Measurements from ENCODE around the gene CAMK2D. TPM values are rescaled to one million over a fixed set of nuclear protein-coding genes. Genes with fewer than 3 reads are reported as not detected.

CAMK2D gene
- total RNA-seq, 4 donors from 2014 or later = 48.2 to 66.2 (median 51.2) TPM

- intact Hi-C loops (cut with DNase I) = no loop called here
- WGBS = 42% methylated on average over 1 of the region's 1 CpG
- Histone ChIP-seq H3K27ac (replicated peaks in 1 of 4) (peak overlapping the region in 1 of 4 donors; percentile 13), H3K9me3 (peaks cover 0 to 5% (median 2%) of the 10 kb centered on the region in 4 donors), H3K36me3 (peaks cover 0 to 4% (median 2%) of the 10 kb centered on the region in 4 donors), H3K27me3 (no peaks in the 10 kb centered on the region), H3K4me1 (peaks cover 0 to 18% (median 6%) of the 10 kb centered on the region in 4 donors), H3K4me3 (no peak overlapping the region)
- no peak for DNase-seq (ENCODE audit: extremely low spot score)
- TF ChIP-seq POLR2A (IDR thresholded peaks at IDR 0.05; ENCODE audit: low read depth) (no peak), EP300 (IDR thresholded peaks at IDR 0.05) (no peak), CTCF (IDR thresholded peaks at IDR 0.05) (no peak), POLR2AphosphoS5 (IDR thresholded peaks at IDR 0.05) (no peak)
These were observed 157.6 kb downstream of the CAMK2D start for GRCh38 chr4:113603911-113604310.

- peaks cover 0 to 18% (median 6%) of the 10 kb centered on the region in 4 donors for H3K4me1 ChIP-seq
- WGBS = 70% methylated on average over 8 of the region's 8 CpGs
- H3K27ac ChIP-seq (replicated peaks in 1 of 4) = no peak overlapping the region
- no peaks in the 10 kb centered on the region for H3K27me3 ChIP-seq
- peaks cover 0 to 4% (median 2%) of the 10 kb centered on the region in 4 donors for H3K36me3 ChIP-seq
- intact Hi-C loops (cut with DNase I) = no loop called here
- no peak for DNase-seq (ENCODE audit: extremely low spot score)
- H3K4me3 ChIP-seq = no peak overlapping the region
- TF ChIP-seq POLR2A (IDR thresholded peaks at IDR 0.05; ENCODE audit: low read depth) = no peak
- TF ChIP-seq POLR2AphosphoS5 (IDR thresholded peaks at IDR 0.05) = no peak
- TF ChIP-seq CTCF (IDR thresholded peaks at IDR 0.05) = no peak
- TF ChIP-seq EP300 (IDR thresholded peaks at IDR 0.05) = no peak
- peaks cover 0 to 5% (median 2%) of the 10 kb centered on the region in 4 donors for H3K9me3 ChIP-seq
These were observed 158.8 kb downstream of the CAMK2D start for GRCh38 chr4:113602646-113603228.

- no peak overlapping the region for H3K27ac ChIP-seq (replicated peaks in 1 of 4)
- no peaks in the 10 kb centered on the region for H3K36me3 ChIP-seq
- TF ChIP-seq POLR2AphosphoS5 (IDR thresholded peaks at IDR 0.05) = no peak
- TF ChIP-seq CTCF (IDR thresholded peaks at IDR 0.05) = no peak
- TF ChIP-seq EP300 (IDR thresholded peaks at IDR 0.05) = no peak
- TF ChIP-seq POLR2A (IDR thresholded peaks at IDR 0.05; ENCODE audit: low read depth) = no peak
- peaks cover 0 to 5% (median 2%) of the 10 kb centered on the region in 4 donors for H3K9me3 ChIP-seq
- peaks cover 0 to 18% (median 6%) of the 10 kb centered on the region in 4 donors for H3K4me1 ChIP-seq
- no peak for DNase-seq (ENCODE audit: extremely low spot score)
- H3K27me3 ChIP-seq = no peaks in the 10 kb centered on the region
- no peak overlapping the region for H3K4me3 ChIP-seq
- intact Hi-C loops (cut with DNase I) = no loop called here
- 100% methylated on average over 4 of the region's 4 CpGs for WGBS
These were observed 159.9 kb downstream of the CAMK2D start for GRCh38 chr4:113601636-113602035.

- 97% methylated on average over 6 of the region's 6 CpGs for WGBS
- peaks cover 0 to 9% (median 7%) of the 10 kb centered on the region in 4 donors for H3K4me1 ChIP-seq
- DNase-seq (ENCODE audit: extremely low spot score) = no peak
- intact Hi-C loops (cut with DNase I) = no loop called here
- no peaks in the 10 kb centered on the region for H3K9me3 ChIP-seq
- no peak overlapping the region for H3K27ac ChIP-seq (replicated peaks in 1 of 4)
- no peaks in the 10 kb centered on the region for H3K36me3 ChIP-seq
- TF ChIP-seq CTCF (IDR thresholded peaks at IDR 0.05) (no peak), POLR2A (IDR thresholded peaks at IDR 0.05; ENCODE audit: low read depth) (no peak), EP300 (IDR thresholded peaks at IDR 0.05) (no peak), POLR2AphosphoS5 (IDR thresholded peaks at IDR 0.05) (no peak)
- no peaks in the 10 kb centered on the region for H3K27me3 ChIP-seq
- H3K4me3 ChIP-seq = no peak overlapping the region
These were observed 165.1 kb downstream of the CAMK2D start for GRCh38 chr4:113596396-113596795.

- WGBS = 83% methylated on average over 2 of the region's 2 CpGs
- Histone ChIP-seq H3K4me1 (peaks cover 0 to 9% (median 7%) of the 10 kb centered on the region in 4 donors), H3K4me3 (no peak overlapping the region), H3K9me3 (no peaks in the 10 kb centered on the region), H3K36me3 (no peaks in the 10 kb centered on the region), H3K27ac (replicated peaks in 1 of 4) (no peak overlapping the region), H3K27me3 (no peaks in the 10 kb centered on the region)
- intact Hi-C loops (cut with DNase I) = no loop called here
- no peak for DNase-seq (ENCODE audit: extremely low spot score)
- TF ChIP-seq POLR2AphosphoS5 (IDR thresholded peaks at IDR 0.05) = no peak
- no peak for TF ChIP-seq POLR2A (IDR thresholded peaks at IDR 0.05; ENCODE audit: low read depth)
- no peak for TF ChIP-seq EP300 (IDR thresholded peaks at IDR 0.05)
- TF ChIP-seq CTCF (IDR thresholded peaks at IDR 0.05) = no peak
These were observed 167.3 kb downstream of the CAMK2D start for GRCh38 chr4:113594231-113594556.

Measured in esophagus muscularis mucosa (tissue), 4 donors.